K562 (cell line): ENCODE measurements around the gene DCTN2.

ENCODE experiments used
- CTCF ChIP-seq, 3 experiments: IDR thresholded peaks in 2 of 3; conservative IDR thresholded peaks in 1 of 3; 2 replicates each; pipeline ENCODE4 v1.5.1; 2011 to 2012; ENCODE audit warnings: low read length in 3 of 3, mild to moderate bottlenecking in 3 of 3, control low read depth in 2 of 3, improper control_type of control experiment in 1 of 3, inconsistent platforms in 1 of 3, low read depth in 1 of 3, mixed read lengths in 1 of 3, moderate library complexity in 1 of 3; ENCODE audit not compliant: insufficient read depth in 2 of 3
- FIP1L1 ChIP-seq: fragments of 200-400 bp; formaldehyde crosslinking; IDR thresholded peaks from 2 replicates; pipeline ENCODE4 v1.6.1; 2018; ENCODE audit warnings: mild to moderate bottlenecking, low read depth, low read length; ENCODE audit not compliant: poor library complexity, severe bottlenecking
- MITF ChIP-seq: IDR thresholded peaks from 2 replicates; pipeline ENCODE4 v1.6.1; 2014; ENCODE audit warnings: antibody characterized with exemption
- NR2F6 ChIP-seq: fragments of 450-650 bp; formaldehyde crosslinking; IDR thresholded peaks from 2 replicates; pipeline ENCODE4 v1.4.0; 2020; ENCODE audit warnings: mild to moderate bottlenecking
- PHF20 ChIP-seq: fragments of 450-650 bp; IDR thresholded peaks from 2 replicates; pipeline ENCODE4 v1.6.1; 2018; ENCODE audit not compliant: partially characterized antibody
- TCF7 ChIP-seq: sonication (generic); IDR thresholded peaks from 2 replicates; pipeline ENCODE4 v1.6.1; 2016; ENCODE audit warnings: antibody characterized with exemption, borderline replicate concordance
- USF2 ChIP-seq: sonication (generic); formaldehyde crosslinking; IDR thresholded peaks from 2 replicates; pipeline ENCODE4 v1.5.0; 2020; ENCODE audit warnings: missing genetic modification reagents

GRCh38 chr12:57527184-57527583, 19.8 kb downstream of the DCTN2 start:
- TF ChIP-seq MITF (no peak), USF2 (no peak), NR2F6 (no peak), CTCF (IDR thresholded peaks at IDR 0.05 in 2 of 3, conservative IDR thresholded peaks at IDR 0.05 in 1 of 3; ENCODE audit: insufficient read depth in 2 of 3, low read depth in 1 of 3, low read length in 3 of 3) (no peak), PHF20 (no peak), TCF7 (no peak), FIP1L1 (no peak)
